SKM-1 treated with dmso at 0.1 percent for 144 hours (cell line): ENCODE data around the gene MIPOL1.
"Not testable (repeated sequence)": the region's sequence is repeated elsewhere in the genome, so short reads cannot be mapped to it uniquely, and the experiment has no call there.

Source experiments
- DNase-seq: peaks from one replicate; lab custom pipeline; 2025; ENCODE audit not compliant: unreplicated experiment; lab: John Stamatoyannopoulos, UW

The MIPOL1 gene

DNA sequence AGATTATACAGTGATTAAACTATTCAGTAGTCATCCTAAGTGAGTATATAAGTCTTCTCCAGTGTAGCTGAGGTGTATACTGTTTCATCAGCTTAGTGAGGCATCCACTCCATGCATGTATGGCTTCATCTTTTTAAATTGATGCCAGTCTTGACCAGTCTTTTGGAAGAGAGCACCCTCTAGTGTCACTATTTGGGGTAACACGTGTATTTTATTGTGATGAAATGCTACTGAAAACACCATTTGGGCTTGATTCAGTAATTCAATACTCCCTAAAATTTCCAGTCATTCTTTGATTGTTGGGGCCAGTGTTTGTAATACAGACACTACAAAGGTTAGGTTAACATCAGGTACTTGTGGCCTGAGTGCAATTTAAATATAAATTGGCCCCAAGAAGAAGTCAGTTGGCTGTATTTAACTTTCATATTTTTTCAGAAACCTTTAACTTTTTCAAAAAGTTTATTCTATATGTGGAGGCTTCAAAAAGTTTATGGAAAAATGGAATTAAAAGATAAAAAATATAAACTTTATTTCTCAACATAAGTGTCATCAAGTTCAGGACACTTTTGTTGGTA, 35.3 kb downstream of the MIPOL1 start:
- DNase-seq: peak; percentile 25

DNA sequence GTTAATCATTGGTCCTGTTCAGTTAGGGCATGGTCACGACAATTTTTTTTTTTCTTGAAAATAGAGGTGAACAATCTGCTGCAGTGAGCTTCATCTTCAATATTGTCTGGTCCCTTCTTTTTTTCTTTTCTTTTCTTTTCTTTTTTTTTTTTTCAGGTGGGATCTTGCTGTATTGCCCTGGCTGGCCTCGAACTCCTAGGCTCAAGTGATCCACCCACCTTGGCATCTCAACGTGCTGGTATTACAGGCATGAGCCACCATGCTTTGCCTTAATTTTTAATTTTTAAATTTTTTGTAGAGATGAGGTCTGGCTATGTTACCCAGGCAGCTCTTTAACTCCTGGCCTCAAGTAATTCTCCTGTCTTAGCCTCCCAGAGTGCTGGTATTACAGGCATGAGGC, 36.5 kb downstream of the MIPOL1 start:
- no peak for DNase-seq

DNA sequence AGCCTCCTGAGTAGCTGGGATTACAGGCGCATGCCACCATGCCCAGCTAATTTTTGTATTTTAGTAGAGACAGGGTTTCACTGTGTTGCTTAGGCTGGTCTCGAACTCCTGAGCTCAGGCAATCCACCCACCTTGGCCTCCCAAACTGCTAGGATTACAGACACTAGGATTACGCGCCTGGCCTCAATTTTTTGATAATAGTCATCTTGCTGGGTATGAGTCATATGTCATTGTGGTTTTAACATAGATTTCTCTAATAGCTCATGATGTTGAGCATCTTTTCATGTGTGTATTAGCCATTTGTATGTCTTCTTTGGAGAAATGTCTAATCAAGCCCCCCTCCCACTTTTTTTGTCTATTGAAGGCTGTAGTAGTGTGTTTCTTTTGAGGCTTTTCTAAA, 38.3 kb downstream of the MIPOL1 start:
- DNase-seq: not testable (repeated sequence)

DNA sequence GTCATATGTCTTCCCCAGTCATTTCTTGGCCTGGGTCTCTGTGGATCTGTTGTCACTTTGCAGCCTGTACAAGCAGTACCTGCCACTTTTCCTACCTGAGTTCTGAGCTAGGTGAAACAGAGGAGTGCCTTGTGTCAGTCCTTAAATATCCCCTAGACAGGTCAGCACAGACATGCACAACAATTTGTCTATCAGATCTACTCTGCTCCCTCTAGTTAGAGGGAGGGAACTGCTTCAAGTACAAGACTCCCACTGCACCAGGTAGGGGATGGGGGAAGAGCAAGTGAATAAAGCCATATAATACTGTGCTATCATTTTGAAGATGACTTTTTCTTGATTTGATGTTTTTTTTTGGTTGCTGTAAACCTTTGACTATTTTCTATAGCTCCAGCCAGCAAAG, 39.4 kb downstream of the MIPOL1 start:
- no peak for DNase-seq

DNA sequence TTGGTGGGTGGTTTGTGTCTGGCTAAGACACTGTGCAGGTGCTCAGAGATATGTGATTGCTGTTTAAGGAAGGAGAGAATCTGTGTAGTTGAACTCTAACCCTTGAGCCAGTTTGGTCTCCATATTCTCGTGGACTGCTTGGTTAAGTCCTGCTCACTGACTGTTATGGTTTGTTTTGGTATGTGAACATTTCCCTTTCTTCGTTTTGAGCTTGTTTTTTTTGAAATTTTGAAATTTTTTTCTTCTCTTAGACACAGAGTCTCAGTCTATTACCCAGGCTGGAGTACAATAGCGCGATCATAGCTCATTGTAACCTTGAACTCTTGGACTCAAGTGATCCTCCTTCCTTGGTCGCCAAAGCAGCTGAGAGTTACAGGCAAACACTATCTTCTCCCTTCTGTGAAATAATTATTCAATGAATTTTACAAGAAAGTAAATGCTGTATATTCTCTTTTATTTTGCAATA, 40.0 kb downstream of the MIPOL1 start:
- no peak for DNase-seq

DNA sequence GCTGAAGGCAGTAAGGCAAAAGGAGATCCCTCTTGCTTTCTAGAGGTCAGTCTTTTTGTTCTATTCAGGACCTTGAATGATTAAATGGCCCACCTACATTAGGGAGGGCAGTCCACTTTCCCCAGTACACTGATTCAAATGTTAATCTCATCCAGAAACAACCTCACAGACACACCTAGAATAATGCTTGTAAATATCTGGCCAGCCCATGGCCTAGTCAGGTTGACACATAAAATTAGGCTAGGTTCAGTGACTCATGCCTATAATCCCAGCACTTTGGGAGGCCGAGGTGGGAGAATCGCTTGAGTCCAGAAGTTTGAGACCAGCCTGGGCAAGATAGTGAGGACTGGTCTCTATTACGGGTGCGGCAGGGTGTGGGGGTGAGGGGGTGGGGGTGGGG, 43.5 kb downstream of the MIPOL1 start:
- no peak for DNase-seq

DNA sequence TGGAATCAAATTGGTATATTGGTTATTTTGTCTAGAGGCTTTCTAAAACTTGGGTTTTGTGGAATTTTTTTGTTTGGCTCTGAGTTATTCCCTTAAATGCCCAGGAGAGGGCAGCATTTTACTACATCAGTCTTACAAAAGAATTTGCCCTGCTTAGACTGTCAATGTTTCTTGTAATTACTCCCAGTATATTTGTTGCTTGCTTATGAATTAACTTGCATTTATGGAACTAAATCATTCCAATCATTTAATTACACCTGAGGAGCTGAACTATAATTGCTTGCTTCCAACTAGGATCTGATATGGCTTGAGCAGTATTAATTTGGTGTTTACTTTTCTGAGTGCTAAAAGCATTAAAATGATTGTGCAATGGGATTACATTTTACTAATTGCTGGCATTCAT, 48.7 kb downstream of the MIPOL1 start:
- DNase-seq: peak; percentile 19

DNA sequence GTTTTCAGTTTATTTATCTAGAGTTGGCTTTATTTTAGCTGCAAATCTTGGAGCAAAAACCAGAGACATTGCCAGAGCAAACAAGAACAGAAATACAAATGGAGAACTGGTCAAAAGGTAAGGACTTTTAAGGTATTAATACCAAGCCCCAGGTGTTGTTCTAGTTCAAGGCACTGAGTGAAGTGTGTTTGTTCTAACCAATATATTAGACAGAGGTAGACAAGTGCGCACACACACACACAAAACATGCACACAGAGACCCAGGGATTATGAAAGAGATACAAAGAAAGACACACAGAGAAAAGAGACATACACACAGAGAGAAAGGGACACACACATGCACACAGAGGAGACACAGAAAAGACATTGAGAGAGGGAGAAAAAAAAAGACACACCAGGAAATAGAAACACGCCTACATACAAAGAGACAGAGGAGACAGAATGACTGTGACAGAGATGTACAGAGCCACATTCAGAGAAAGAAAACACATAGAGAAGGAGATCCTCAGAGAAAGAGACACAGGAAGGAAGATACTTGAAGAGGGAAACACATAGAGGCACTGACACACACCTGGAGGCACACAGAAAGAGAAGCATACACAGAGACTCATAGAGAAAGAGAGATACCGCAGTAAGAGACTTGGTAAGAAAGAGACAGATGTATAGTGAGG, 50.2 kb downstream of the MIPOL1 start:
- DNase-seq: no peak

DNA sequence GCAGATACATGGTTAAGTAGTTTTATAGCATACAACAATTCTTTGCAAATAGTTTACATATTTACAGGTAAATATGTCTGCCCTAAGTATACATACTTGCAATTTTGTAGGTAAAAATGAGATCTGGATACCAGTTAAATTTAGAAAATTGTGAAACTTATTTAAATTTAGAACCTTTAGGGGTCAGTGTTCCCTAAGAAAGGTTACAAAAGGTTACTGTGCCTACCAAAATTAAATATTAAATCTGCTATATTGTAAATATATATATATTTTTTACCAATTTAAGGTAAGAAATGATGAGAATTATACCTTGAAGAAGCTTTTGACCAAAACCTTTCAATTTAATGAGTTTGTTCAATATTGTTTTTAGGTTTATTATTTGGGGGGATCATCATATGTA, 54.0 kb downstream of the MIPOL1 start:
- no peak for DNase-seq

DNA sequence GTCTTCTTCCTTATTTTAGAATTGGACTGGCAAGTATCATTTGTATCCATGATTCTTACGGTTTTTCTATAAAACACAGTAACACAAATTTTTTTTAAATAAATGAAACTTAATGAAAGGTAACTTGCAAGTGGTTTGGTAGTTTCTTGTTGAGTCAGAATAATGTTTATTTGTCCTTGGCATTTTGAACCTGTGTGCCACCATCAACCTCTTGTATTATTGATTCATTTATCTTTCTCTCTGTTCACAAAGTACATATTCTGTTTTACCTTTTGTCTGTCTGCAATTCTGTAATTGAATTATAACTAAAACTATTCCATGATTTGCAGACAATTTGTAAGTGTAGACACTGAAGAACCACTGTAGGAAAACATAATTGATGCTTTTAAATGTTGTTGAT, 54.7 kb downstream of the MIPOL1 start:
- DNase-seq: no peak

DNA sequence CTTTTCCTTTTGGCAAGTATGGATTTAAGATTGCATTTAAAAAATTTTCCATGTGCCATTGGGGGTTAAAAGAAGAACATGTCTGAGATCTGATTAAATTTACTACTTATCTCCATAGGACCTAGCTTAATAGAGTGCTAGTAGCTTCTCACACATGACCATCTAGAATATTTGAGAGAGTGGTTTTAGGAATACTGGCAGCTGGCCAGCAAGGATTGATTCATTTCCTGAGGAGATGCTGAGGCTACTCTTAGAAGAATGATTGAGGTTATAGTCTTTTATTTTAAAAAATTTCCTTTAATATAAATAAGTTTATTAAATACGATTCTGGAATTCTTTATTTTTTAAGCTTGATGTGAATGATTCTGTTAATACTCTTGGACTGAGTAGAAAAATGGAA, 56.2 kb downstream of the MIPOL1 start:
- no peak for DNase-seq

DNA sequence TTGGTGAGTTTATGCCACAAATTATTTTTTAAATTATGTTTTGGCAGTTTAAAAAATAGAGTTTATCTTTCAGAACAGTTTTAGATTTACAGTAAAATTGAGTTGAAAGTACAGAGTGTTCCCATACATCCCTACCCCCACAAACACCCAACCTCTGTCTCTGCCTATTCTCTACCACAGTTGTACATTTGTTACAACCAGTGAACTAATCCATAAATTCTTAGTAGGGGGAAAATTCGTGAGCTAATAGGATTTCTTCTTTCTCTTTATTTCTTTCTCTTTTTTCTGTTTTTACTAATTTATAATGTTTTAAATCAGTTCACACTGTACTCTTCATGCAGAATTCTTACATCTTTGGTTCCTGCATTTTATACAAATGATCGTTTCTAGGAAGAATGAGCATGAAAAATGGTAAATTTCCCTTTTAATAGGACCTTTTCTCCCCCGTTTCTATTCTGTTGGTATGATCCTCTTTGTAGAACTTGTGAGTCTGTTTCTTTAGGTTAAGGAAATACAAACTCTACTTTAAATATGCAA, 56.7 kb downstream of the MIPOL1 start:
- DNase-seq: no peak

DNA sequence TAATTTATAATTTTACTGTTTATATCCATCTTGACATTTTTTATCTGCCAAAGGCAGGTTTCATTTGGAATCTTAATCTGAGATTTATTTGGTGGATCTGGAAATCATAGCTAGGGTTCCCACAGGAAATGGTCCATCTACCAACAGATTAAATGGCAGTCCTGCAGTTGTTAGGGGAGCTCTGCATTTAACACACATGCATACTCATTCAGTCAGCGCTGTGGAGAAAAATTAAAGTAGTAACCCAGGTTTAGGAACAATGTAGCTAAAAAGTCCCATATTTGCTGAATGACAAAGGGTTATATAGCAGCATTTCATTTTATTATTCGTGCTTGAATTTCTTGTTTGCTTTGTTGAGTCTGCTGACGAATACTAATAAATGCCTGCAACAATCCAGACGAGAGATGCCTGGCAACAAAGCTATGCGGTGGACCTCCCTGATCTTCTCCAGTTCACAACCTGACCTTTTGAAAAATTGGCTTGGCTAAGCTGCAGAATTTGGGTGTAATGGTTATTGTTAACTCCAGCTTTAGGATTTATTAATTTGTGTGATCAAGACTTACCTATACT, 59.8 kb downstream of the MIPOL1 start:
- no peak for DNase-seq

DNA sequence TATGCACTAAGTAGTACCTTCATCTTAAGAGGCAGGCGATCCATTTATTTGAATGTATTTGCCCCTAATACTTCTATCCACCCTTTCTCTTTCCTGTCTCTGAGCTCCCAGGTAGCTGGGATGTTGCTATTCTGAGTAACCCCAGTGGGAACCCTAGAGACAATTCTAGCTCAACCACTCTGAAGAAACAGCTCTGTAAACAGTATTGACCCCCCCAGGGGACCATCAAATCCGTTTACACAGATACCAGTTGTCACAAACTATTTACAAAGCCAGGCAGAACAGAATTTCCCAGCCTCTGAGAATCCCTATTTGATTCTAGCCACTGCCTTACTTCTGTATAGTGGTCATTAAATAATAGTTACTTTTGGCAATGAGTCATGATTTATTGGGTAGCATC, 64.9 kb downstream of the MIPOL1 start:
- no peak for DNase-seq

DNA sequence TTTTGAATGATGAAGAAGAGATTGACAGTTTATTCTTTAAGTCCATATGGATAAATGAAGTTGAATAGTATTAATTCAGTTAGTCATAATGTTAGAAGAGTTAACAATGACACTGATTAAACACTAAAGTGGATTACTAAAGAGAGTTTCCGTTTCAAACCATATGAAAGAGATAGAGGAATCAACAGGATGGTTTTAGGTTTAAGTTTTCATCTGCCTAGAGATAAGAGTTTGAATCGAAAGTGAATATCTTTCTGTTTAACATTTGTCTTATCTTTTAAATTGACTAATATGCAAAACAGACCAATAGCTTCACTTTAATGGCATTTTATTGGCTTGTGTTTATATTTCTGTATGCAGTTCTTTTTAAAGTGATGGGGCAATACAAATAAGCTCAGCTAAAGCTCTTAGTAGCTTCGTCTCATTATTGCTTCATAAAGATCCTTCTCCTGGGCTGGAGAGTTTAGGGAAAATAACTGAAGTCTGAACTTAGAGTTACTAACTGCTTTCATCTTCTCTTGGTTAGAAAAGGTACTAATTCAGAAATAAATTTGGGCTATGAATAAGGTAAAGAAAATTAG, 66.0 kb downstream of the MIPOL1 start:
- no peak for DNase-seq

DNA sequence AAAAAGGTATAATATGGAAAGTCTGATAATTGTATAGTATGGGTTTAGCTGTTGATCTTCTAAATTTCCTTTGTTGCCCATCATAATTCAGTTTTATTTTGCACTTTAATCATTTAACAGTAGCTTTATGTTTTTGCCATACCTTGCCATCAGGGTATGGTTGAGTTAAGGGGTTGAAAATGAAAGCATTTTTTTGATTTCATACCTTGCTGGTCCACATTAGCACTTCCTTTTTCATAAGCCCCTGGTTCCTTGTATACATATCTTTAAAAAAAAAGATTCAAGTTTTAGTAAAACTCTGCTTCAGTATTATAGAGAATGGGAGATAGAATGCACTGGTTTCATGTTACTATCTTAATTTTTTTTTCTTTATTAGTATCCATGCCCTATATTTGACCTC, 71.1 kb downstream of the MIPOL1 start:
- DNase-seq: no peak

DNA sequence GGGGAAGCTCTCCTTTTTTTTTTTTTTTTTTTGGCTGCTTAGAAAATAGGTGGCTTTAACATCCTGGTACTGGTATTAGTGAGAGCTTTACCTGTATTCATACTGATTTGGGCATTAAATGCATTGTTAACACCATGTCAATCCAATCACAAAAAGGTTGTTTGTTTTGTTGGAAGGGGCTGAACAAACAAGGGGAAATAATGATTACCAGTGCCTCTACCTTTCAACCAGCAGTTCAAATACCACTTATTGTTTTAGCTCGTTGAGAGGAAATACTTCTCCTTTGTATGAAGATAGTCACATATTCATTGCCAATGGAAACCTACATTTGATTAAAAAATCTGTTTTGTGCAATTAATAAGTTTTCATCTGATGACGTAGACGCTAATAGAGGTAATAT, 72.9 kb downstream of the MIPOL1 start:
- no peak for DNase-seq

DNA sequence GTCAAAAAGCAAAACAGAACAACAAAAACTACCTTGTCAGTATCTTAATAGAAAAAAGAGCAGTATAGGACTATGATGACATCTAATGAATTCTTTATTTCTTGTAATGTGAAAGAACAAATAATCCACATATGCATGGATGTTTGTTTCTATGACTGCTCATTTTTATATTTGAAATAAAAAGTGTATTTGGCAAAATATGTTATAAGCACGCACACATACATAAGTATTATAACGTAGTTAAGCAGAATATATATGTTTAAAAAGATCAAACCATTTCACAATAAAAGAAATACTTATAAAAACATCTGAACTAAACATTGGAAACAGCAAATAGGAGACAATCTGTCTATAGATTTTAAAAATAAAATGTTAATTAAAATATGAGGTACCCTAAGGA, 74.8 kb downstream of the MIPOL1 start:
- no peak for DNase-seq

DNA sequence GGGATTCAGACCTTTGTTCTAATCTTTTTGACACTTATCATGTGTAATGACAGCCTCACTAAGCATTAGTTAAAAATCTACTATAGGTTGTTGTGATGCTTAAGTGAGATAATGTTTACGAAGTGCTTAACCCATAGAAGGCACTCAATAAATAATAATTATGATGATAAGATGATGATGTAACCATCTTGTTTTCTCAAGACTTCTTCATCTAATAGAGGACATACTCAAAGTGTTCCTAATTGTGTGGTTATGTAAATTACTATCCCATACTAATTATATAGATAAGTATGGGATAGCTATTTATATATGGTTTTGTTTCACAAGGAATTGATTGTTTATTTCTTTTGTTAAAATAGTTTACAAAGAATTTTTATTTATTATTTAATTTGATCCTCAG, 76.9 kb downstream of the MIPOL1 start:
- DNase-seq: no peak

DNA sequence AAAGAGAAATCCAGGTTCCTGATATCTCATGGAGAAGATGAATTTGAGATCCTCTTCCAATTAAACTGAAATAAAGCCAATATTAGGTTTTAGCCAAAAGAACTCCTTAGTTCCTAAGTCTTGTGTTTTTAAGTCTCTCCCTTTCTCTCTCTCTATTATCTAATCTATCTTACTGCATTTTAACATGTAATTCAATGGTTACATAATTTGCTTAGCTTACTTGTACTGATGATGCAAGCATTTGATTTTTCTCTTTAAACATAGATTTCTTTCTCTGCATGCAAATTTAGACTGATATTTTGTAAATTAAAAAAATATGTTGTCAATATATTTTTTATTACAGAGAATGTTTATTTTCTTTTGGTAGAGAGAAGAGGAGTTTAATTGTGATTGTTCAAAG, 78.2 kb downstream of the MIPOL1 start:
- DNase-seq: no peak

DNA sequence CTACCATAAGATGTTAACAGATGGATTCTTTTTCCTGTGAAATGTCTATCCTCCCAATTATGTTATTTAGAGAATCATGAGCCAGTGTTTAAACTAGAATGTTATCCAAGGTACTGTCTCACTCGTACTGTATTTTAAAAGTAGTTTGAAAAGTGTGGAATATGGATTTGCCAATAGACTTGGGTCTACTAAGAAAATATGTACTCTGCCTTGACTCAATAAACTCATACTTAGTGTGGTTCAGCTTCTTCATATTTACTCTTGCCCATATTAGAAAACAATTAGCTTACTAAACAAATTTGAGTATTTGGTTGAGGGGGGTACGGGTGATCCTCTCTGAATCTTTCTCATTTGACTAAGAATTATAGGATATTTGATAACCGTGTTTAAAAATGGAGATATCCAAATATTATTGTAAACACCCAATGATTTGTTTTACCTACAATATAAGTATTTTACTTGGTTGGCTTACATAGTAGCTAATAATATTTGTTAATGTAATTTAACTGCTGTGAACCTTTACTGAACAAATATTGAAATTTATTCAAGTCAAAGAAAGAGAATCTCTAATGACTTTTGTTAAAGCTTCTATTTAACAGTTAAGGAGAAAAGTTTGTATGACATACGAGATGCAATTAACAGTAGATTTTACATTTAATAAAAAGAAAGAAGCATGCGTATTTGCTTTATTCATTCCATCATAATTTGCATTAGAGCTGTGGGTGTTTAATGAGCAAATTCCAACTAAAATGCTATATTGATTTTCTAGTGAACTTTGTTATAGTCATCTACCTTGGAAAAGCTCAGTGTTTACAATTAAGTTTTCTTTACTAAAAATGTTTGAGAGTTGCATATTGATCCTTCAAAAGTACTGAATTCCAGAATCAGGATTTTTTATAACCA, 81.2 kb downstream of the MIPOL1 start:
- DNase-seq: no peak
